NCI-H2196 treated with DMSO at 0.1 percent for 48 hours (cell line): ENCODE measurements around the gene GREM1.

Experiments used
- DNase-seq: peaks from one replicate; lab custom pipeline; 2025; ENCODE audit not compliant: unreplicated experiment; lab: John Stamatoyannopoulos, UW

GREM1 gene

DNA sequence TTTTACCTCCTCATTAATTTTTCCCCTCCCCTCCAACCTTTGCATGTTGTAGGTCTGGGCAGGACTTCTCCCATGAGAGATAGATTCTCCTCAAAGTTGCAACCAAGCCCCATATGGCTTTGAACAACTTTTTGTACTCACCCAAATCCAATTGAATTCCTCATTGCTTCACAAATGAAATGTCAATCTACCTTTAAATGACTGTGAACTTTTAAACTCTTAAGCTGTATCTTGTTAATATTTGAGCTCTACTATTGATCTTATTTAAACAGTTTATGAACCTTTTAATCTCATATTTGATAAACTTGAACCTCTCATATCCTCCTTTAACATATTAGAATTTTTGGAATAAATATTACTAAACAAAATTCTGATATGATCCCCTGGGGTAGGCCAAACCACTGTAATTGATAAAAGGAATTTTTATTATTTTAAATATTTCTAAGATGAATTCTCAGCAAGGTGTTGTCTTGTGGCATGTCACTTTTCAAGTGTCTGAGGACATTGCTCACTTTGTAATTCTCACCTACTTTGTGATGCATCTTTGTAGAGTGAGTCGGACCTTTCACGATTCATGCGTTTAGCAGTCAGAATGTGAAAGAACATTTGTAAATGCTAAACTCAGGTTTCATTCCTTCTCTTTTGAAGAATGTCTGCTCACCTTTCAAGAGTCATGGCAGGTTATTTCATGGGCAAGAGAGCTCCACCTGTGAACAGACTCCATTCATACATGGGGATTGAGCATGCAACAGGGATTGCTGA lies 23.4 kb upstream of the GREM1 start:
- DNase-seq, result no peak

DNA sequence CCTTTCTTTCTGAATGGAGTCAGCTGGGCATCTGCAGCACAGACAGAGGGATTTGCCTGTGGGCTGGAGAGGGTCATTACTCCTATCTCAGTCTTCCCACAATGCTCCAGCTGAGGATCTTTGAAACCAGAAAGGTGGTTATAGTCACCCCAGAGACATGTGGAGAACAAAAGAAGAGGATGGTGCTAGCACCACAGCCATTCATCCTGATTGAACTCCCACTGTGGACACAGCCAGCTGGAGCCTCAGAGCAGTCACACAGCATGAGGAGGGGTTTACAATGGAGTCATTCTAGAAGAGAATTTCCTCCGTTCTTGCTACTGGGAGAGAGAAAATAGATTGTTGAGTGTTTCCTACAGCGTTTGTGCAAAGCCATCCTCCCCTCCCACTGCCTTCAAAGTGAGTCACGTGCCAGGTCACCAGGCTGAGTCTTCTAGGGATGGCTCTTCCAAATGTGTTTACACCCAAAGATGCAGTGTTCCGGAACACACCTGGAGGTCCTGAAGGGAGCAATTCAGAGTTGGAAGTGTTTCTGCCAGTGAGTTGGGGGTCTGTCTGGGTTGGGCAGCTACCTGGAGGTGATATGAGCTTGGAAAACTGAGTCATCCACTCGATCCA lies 18.9 kb upstream of the GREM1 start:
- no peak for DNase-seq

GRCh38 chr15:32700501-32701150 lies 17.2 kb upstream of the GREM1 start:
- DNase-seq, result no peak

- no peak for DNase-seq
These were observed 15.9 kb upstream of the GREM1 start for GRCh38 chr15:32701863-32702262.

GRCh38 chr15:32704395-32704981 lies 13.3 kb upstream of the GREM1 start:
- DNase-seq, result no peak

DNA sequence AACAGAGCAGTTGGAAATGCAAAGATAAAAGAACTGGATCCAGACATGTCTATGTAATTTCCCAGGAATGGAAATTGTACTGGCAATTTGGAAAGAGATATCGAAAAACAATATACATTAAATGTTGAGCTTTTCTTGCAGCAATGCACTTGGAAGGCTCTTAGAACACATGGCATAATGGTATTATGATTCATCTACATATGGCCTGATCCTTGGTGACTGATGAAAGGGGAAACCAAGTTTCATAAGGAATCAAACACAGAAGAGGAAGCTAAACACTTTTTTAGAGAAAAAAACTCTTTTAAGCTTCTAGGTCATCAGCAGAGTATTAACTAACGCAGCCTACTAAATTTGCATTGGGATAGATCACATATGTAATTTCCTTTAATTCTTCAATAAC lies 12.4 kb upstream of the GREM1 start:
- no peak for DNase-seq

- no peak for DNase-seq
These were observed 11.1 kb upstream of the GREM1 start for GRCh38 chr15:32706704-32707103.

GRCh38 chr15:32707436-32707835 lies 10.4 kb upstream of the GREM1 start:
- no peak for DNase-seq

DNA sequence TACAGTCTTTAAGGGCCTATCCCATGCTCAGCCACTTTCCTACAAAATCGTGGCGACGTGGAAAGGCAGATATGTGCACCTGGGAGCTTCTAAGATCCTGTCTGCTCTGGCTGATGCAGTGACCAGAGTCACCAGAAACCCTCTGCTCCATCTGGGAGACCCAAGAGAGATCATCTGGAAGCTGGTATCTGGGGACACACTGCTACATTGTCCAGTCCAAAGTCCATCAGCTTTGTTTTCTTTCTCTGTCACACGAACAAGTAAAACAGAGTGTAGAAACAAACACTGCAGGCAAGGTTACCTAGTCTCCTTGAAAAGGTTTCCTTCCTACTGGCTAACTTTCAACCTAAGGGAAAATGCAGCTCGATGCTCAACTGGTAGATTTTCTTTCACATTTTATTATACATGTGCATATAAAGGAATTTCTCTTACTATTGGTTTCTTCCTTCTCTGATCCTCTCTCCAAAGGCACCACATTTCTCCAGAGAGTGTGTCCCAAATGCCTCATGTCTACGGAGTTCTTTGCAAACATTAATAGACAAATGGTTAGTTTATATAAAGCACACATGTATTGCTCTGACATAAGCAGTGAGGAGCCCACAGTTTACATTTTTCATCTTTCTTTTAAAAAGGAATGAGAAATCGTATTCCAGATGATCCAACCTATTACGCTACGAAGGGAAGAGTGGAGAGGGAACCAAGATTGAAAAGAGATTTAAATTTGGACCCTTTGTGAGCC lies 8.3 kb upstream of the GREM1 start:
- DNase-seq, result no peak

DNA sequence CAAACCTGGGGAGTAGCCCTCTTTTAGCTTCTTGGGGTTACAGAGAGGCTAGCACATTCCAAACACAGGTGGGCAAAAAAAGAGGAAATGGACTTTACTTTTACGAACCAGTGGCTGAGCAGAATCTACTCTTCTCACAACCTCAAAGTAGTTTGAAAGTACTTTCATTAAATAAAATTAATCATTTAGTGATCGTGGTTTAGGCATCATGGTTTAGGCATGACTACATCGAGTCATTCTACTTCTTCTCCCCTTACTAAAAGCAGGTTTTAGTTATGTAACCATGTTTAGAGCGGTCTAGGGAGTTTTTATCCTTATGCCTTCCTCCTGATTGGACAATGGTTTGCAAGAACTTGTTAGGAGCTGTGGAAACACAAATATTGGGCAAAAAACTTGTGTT lies 2.5 kb upstream of the GREM1 start:
- DNase-seq, result no peak

- no peak for DNase-seq
These were observed 1.4 kb upstream of the GREM1 start for GRCh38 chr15:32716216-32716914.

DNA sequence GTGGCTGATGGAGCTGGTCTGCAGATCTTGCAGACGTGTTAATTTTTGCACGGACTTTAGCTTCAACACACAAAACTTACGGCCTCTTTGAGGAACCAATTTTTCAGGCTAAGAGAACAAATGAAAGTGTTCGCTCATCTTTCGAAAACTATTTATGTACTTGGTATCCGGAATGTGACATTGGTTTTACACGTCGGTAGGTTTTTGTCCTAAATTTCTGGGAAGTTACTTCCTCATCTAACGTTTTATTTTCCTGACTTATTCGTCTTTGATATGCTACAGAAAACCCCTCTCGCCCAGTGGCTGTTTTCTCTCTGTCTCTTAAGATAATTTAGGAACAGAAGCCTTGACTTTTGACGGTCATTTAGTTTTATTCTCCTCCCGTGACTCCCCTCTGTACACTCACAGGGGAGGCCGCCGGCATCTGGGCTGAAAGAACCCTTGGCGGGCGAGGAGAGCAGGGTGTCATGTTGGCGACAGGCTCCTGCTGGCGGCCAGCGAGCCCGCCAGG lies 834 bp upstream of the GREM1 start:
- DNase-seq, result no peak

GRCh38 chr15:32718227-32718820 lies 520 bp downstream of the GREM1 start:
- no peak for DNase-seq

- DNase-seq, result no peak
These were observed 1.3 kb downstream of the GREM1 start for GRCh38 chr15:32718821-32719716.

GRCh38 chr15:32721596-32721995 lies 3.8 kb downstream of the GREM1 start:
- DNase-seq, result no peak

GRCh38 chr15:32722136-32722535 lies 4.3 kb downstream of the GREM1 start:
- no peak for DNase-seq

DNA sequence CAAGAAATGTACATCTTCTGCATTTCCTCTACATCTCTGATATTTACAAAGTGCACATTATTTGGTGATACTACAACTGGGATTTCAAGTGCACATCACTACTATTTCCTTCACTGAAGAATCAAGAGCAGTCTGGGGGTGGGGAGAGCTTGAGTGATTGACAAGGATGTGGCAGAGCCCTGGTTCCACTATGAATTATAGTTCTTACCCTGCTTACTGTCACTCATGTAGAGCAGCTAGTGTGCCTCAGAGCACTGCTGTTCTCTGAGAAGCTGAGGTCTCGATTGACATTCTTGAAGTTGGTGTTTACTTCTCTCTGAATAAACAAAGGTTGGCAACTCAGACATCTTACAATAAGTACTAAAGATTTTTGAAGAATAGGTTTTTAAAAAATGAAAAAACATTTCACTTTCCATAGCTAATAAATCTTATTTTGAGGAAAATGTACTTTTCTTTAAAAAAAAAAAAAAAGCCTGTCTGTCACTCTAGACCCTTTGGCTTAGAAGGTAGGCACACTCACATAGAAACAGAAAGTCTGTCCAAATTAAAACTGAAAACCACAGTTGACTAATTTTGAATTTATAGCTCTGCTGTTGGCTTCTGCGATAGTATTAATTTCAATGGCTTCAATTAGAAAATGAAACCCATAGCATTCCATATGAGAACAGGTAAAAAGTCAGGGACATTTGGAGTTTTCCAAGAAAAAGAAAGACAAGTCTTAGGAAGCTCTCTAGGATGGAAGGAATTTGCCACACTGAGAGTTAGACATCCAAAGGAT lies 5.6 kb downstream of the GREM1 start:
- no peak for DNase-seq

- no peak for DNase-seq
These were observed 12.0 kb downstream of the GREM1 start for GRCh38 chr15:32729700-32730395.
